Coronary artery (tissue), 2 donors: ENCODE data around the gene ARL15.

Experiments
- DNase-seq: peaks from one replicate; pipeline ENCODE4 v3.0.0-alpha.2; 2017; ENCODE audit warnings: low spot score
- H3K27ac ChIP-seq, 2 donors: fragments of 200-600 bp; sonication (generic); one replicate each; pipeline ENCODE4 v1.5.1; 2016 to 2019
- H3K4me3 ChIP-seq: fragments of 200-600 bp; sonication (generic); 2 replicates; pipeline ENCODE4 v1.5.1; 2016; ENCODE audit warnings: mild to moderate bottlenecking, moderate library complexity
- TF ChIP-seq, protein P1 (sequence below): fragments of 200-600 bp; sonication (generic); IDR thresholded peaks from one replicate; pipeline ENCODE4 v1.5.1; 2019; ENCODE audit warnings: antibody characterized with exemption

ARL15 gene

DNA sequence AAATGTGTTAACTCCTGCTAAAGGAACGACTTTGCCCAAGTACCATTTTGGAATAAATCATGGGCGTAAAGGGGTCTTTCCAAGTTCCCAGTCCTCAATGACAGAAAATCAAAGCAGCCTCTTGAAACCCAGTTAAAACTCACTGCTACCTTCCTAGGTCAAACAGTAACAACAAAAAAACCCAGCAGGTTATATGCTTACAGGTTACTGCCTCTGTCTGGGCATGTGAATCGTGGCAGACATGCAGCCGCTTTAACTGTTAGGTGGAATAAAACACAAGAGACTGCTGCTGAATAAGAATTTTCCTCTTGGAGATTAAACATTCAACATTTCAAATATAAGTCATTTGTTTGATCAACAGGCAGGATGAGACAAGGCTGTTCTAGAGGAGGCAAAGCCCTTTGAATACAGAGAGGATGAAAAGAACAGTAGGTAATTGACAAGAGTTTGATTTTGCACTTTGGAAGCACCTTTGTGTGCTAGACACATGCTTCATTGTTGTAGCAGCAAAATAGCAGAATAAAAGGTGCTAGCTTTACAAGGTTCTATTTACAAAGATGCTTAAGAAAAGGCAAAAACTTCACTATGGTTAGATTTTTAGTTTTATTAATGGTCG is 430.6 kb downstream of the ARL15 start:
- Histone ChIP-seq H3K27ac (no peak overlapping the region), H3K4me3 (no peak overlapping the region)
- TF ChIP-seq, protein P1, sequence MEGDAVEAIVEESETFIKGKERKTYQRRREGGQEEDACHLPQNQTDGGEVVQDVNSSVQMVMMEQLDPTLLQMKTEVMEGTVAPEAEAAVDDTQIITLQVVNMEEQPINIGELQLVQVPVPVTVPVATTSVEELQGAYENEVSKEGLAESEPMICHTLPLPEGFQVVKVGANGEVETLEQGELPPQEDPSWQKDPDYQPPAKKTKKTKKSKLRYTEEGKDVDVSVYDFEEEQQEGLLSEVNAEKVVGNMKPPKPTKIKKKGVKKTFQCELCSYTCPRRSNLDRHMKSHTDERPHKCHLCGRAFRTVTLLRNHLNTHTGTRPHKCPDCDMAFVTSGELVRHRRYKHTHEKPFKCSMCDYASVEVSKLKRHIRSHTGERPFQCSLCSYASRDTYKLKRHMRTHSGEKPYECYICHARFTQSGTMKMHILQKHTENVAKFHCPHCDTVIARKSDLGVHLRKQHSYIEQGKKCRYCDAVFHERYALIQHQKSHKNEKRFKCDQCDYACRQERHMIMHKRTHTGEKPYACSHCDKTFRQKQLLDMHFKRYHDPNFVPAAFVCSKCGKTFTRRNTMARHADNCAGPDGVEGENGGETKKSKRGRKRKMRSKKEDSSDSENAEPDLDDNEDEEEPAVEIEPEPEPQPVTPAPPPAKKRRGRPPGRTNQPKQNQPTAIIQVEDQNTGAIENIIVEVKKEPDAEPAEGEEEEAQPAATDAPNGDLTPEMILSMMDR = no peak
- DNase-seq = no peak

- DNase-seq = no peak
- H3K4me3 ChIP-seq = no peak overlapping the region
- H3K27ac ChIP-seq = no peak overlapping the region
- TF ChIP-seq, protein P1 = no peak
These were observed 432.4 kb downstream of the ARL15 start for GRCh38 chr5:53878015-53878414.

GRCh38 chr5:53877243-53877642 is 433.1 kb downstream of the ARL15 start:
- H3K4me3 ChIP-seq = no peak overlapping the region
- H3K27ac ChIP-seq = no peak overlapping the region
- TF ChIP-seq, protein P1 = no peak
- DNase-seq = no peak

GRCh38 chr5:53874409-53874808 is 436.0 kb downstream of the ARL15 start:
- TF ChIP-seq, protein P1 = no peak
- no peak for DNase-seq
- H3K27ac ChIP-seq = no peak overlapping the region
- H3K4me3 ChIP-seq = no peak overlapping the region

GRCh38 chr5:53873235-53873634 is 437.1 kb downstream of the ARL15 start:
- Histone ChIP-seq H3K27ac (no peak overlapping the region), H3K4me3 (no peak overlapping the region)
- DNase-seq = no peak
- TF ChIP-seq, protein P1 = no peak

GRCh38 chr5:53871775-53872174 is 438.6 kb downstream of the ARL15 start:
- Histone ChIP-seq H3K4me3 (no peak overlapping the region), H3K27ac (no peak overlapping the region)
- TF ChIP-seq, protein P1 = no peak
- no peak for DNase-seq

DNA sequence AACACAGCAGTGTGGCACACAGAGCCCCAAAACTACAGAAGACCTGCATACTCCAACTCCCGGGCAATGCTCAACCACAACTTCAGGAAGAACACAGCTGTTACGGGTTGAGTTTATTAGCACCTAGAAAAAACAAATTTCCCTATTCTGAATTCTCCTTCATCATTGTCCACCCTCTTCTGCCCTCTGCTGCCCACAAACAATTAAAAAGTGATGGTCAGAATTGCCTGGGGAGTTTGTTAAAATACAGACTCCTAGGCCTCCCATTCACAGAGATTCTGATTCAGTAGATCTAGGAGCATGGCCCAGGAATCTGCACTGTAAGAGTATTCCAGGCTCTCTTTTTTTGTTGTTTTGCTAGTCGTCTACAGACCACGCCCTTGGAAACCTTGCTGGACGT is 439.3 kb downstream of the ARL15 start:
- Histone ChIP-seq H3K4me3 (no peak overlapping the region), H3K27ac (no peak overlapping the region)
- TF ChIP-seq, protein P1 = no peak
- DNase-seq = no peak
